Epithelial cell of proximal tubule (primary cell): ENCODE measurements around the gene CACNA1D. TPM values are rescaled to one million over a fixed set of nuclear protein-coding genes. Genes with fewer than 3 reads are reported as not detected.

Experiments
- DNase-seq: peaks from one replicate; pipeline ENCODE4 v3.0.0-alpha.2; 2011; ENCODE audit warnings: low read depth
- H3K4me3 ChIP-seq: 2 replicates; pipeline ENCODE4 v1.5.1; 2011; ENCODE audit warnings: low read depth, mild to moderate bottlenecking, low read length
- total RNA-seq: library from RNA; depleted of rRNA; stranded (reverse); fragments of >200 nt; gene quantifications from 2 replicates; pipeline ENCODE4 v1.2.3, GENCODE V29; 2015
- TF ChIP-seq, protein P1 (sequence below): conservative IDR thresholded peaks from 2 replicates; pipeline ENCODE4 v1.5.1; 2012; ENCODE audit warnings: low read depth, mild to moderate bottlenecking, low read length

The CACNA1D gene
- total RNA-seq, 1 donor from 2014 or later: 1.9 TPM

GRCh38 chr3:53668872-53669271 is 174.5 kb downstream of the CACNA1D start:
- no peak for DNase-seq
- TF ChIP-seq, protein P1, sequence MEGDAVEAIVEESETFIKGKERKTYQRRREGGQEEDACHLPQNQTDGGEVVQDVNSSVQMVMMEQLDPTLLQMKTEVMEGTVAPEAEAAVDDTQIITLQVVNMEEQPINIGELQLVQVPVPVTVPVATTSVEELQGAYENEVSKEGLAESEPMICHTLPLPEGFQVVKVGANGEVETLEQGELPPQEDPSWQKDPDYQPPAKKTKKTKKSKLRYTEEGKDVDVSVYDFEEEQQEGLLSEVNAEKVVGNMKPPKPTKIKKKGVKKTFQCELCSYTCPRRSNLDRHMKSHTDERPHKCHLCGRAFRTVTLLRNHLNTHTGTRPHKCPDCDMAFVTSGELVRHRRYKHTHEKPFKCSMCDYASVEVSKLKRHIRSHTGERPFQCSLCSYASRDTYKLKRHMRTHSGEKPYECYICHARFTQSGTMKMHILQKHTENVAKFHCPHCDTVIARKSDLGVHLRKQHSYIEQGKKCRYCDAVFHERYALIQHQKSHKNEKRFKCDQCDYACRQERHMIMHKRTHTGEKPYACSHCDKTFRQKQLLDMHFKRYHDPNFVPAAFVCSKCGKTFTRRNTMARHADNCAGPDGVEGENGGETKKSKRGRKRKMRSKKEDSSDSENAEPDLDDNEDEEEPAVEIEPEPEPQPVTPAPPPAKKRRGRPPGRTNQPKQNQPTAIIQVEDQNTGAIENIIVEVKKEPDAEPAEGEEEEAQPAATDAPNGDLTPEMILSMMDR: peak; percentile 57
- no peak overlapping the region for H3K4me3 ChIP-seq

DNA sequence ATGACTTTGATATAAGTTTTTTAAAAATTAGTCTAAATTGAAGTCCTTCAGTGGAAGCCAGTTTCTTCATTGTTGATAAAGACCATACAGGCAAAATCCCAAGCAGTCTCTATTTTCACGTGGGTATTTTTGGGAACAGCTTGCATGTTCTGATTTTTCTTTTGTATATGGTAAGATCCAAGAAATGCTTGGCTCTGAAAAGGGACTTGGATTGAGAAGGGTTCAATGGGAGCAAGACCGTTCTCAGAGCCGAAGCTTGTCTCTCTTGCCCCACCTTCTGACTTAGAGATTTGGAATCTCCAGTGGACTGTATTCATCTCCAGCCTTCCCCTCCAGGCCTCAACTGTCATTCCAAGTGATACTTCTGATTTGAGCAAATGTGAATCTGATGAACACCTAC is 176.3 kb downstream of the CACNA1D start:
- H3K4me3 ChIP-seq: no peak overlapping the region
- no peak for DNase-seq
- TF ChIP-seq, protein P1: no peak

GRCh38 chr3:53671192-53671960 is 177.0 kb downstream of the CACNA1D start:
- TF ChIP-seq, protein P1: no peak
- no peak for DNase-seq
- H3K4me3 ChIP-seq: no peak overlapping the region

GRCh38 chr3:53671961-53672299 is 177.5 kb downstream of the CACNA1D start:
- DNase-seq: no peak
- no peak overlapping the region for H3K4me3 ChIP-seq
- TF ChIP-seq, protein P1: no peak

DNA sequence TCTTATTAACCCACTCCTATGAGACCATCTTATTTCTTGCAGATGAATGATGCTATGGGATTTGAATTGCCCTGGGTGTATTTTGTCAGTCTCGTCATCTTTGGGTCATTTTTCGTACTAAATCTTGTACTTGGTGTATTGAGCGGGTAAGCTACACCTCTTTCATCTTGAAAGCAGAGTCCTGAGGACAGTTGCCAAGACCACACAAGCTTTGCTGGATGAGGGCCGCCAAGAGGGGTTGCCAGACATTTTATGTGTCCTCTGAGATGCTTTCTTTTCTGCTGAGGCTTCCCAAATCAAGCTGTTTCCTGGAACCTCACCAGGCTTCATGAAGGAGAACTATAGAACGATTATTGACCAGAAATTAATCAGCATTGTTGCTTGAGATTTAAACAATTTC is 178.6 kb downstream of the CACNA1D start:
- DNase-seq: no peak
- no peak overlapping the region for H3K4me3 ChIP-seq
- TF ChIP-seq, protein P1: no peak

- DNase-seq: no peak
- H3K4me3 ChIP-seq: no peak overlapping the region
- TF ChIP-seq, protein P1: no peak
Measured at GRCh38 chr3:53673722-53674350, 179.4 kb downstream of the CACNA1D start.

GRCh38 chr3:53674582-53674981 is 180.2 kb downstream of the CACNA1D start:
- DNase-seq: no peak
- TF ChIP-seq, protein P1: no peak
- H3K4me3 ChIP-seq: no peak overlapping the region
